Duodenal mucosa (tissue), 2 donors: Measurements from ENCODE around the gene SRSF9.

Experiments
- H3K27ac ChIP-seq: one replicate; pipeline ENCODE4 v1.7.0; 2013; ENCODE audit warnings: low read depth, low read length
- H3K27me3 ChIP-seq, 2 donors: one replicate each; pipeline ENCODE4 v1.7.0; 2013; ENCODE audit warnings: low read length in 2 of 2, control low read depth in 1 of 2; ENCODE audit not compliant: insufficient read depth in 2 of 2, control insufficient read depth in 1 of 2
- H3K36me3 ChIP-seq, 2 donors: one replicate each; pipeline ENCODE4 v1.7.0; 2013; ENCODE audit warnings: low read length in 2 of 2, control low read depth in 1 of 2; ENCODE audit not compliant: insufficient read depth in 2 of 2, control insufficient read depth in 1 of 2
- H3K4me1 ChIP-seq, 2 donors: one replicate each; pipeline ENCODE4 v1.7.0; 2013; ENCODE audit warnings: low read length in 2 of 2, control low read depth in 1 of 2; ENCODE audit not compliant: insufficient read depth in 2 of 2, control insufficient read depth in 1 of 2
- H3K4me3 ChIP-seq, 2 donors: one replicate each; pipeline ENCODE4 v1.7.0; 2013; ENCODE audit warnings: low read length in 2 of 2, low read depth in 1 of 2
- H3K9ac ChIP-seq, 2 donors: one replicate each; pipeline ENCODE4 v1.7.0; 2013; ENCODE audit warnings: low read length in 2 of 2, low read depth in 1 of 2
- H3K9me3 ChIP-seq, 2 donors: one replicate each; pipeline ENCODE4 v1.7.0; 2013; ENCODE audit warnings: low read length in 2 of 2, control low read depth in 1 of 2; ENCODE audit not compliant: control insufficient read depth in 1 of 2

Gene SRSF9

GRCh38 chr12:120483621-120484020 lies 14.1 kb upstream of the SRSF9 start:
- Histone ChIP-seq H3K4me1 (no peaks in the 10 kb centered on the region), H3K9me3 (no peaks in the 10 kb centered on the region), H3K27me3 (no peaks in the 10 kb centered on the region), H3K4me3 (no peak overlapping the region), H3K36me3 (no peaks in the 10 kb centered on the region), H3K27ac (no peak overlapping the region), H3K9ac (no peak overlapping the region)

GRCh38 chr12:120481022-120481767 lies 11.6 kb upstream of the SRSF9 start:
- Histone ChIP-seq H3K4me3 (no peak overlapping the region), H3K9ac (no peak overlapping the region), H3K4me1 (no peaks in the 10 kb centered on the region), H3K27ac (no peak overlapping the region), H3K27me3 (no peaks in the 10 kb centered on the region), H3K36me3 (no peaks in the 10 kb centered on the region), H3K9me3 (no peaks in the 10 kb centered on the region)

- H3K27ac ChIP-seq = no peak overlapping the region
- H3K27me3 ChIP-seq = no peaks in the 10 kb centered on the region
Observed at GRCh38 chr12:120480211-120480610, 10.7 kb upstream of the SRSF9 start.

GRCh38 chr12:120479458-120479857 lies 9.9 kb upstream of the SRSF9 start:
- Histone ChIP-seq H3K27ac (no peak overlapping the region), H3K36me3 (no peaks in the 10 kb centered on the region), H3K9ac (no peak overlapping the region), H3K27me3 (no peaks in the 10 kb centered on the region), H3K4me3 (no peak overlapping the region), H3K9me3 (no peaks in the 10 kb centered on the region), H3K4me1 (no peaks in the 10 kb centered on the region)

More at GRCh38 chr12:120480211-120480610, 10.7 kb upstream of the SRSF9 start:
- Histone ChIP-seq H3K4me3 (no peak overlapping the region), H3K9me3 (no peaks in the 10 kb centered on the region), H3K9ac (no peak overlapping the region), H3K36me3 (no peaks in the 10 kb centered on the region), H3K4me1 (no peaks in the 10 kb centered on the region)

DNA sequence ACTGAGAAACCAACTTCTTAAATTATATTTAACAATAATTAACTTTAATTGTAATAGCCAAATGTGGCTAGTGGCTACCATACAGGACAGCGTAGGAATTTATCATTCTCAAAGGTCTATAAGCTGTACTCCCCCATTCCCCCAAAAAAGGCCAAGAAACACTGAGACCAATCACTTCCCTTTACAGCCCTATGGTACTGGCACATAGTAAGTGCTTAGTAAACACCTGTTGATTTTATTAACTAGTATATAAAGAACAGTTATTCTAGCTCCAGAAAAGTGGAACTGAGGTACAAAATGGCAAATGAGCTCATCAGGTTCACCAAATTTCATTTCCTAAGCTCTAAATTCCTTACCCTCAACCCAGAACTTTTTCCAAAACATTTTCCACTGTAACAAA lies 6.1 kb upstream of the SRSF9 start:
- no peak overlapping the region for H3K4me3 ChIP-seq
- H3K4me1 ChIP-seq = no peaks in the 10 kb centered on the region
- H3K27me3 ChIP-seq = no peaks in the 10 kb centered on the region
- no peaks in the 10 kb centered on the region for H3K36me3 ChIP-seq
- H3K27ac ChIP-seq = no peak overlapping the region
- H3K9me3 ChIP-seq = no peaks in the 10 kb centered on the region
- no peak overlapping the region for H3K9ac ChIP-seq

GRCh38 chr12:120474616-120474960 lies 5.0 kb upstream of the SRSF9 start:
- Histone ChIP-seq H3K9me3 (no peaks in the 10 kb centered on the region), H3K4me3 (no peak overlapping the region), H3K27ac (no peak overlapping the region), H3K4me1 (peaks cover 4 to 6% of the 10 kb centered on the region in 2 donors), H3K36me3 (no peaks in the 10 kb centered on the region), H3K27me3 (no peaks in the 10 kb centered on the region), H3K9ac (no peak overlapping the region)

GRCh38 chr12:120473807-120474615 lies 4.5 kb upstream of the SRSF9 start:
- Histone ChIP-seq H3K4me3 (no peak overlapping the region), H3K27ac (no peak overlapping the region), H3K36me3 (no peaks in the 10 kb centered on the region), H3K9ac (no peak overlapping the region), H3K9me3 (no peaks in the 10 kb centered on the region), H3K4me1 (peaks cover 4 to 6% of the 10 kb centered on the region in 2 donors), H3K27me3 (no peaks in the 10 kb centered on the region)

DNA sequence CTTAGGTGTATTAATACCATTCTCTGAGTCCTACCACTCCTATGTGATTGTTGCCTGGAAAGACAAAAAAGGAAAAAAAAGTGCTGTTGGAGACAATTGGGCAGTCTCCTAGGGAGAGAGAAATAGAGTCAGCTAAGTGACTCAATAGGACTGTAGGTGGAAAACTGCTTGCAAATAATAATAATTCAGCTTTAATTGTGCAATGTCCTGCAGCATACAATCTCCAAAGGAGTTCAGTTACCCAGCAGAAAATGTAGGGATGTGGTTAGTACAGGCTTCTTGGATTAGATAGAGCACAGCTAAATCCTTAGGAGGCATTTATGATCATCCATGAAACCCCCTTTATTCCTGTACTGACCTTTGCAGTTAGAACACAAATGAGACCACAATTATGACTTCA lies 3.0 kb upstream of the SRSF9 start:
- Histone ChIP-seq H3K4me1 (peaks cover 6 to 14% of the 10 kb centered on the region in 2 donors), H3K9ac (no peak overlapping the region), H3K9me3 (no peaks in the 10 kb centered on the region), H3K36me3 (no peaks in the 10 kb centered on the region), H3K27ac (no peak overlapping the region), H3K27me3 (no peaks in the 10 kb centered on the region), H3K4me3 (no peak overlapping the region)

DNA sequence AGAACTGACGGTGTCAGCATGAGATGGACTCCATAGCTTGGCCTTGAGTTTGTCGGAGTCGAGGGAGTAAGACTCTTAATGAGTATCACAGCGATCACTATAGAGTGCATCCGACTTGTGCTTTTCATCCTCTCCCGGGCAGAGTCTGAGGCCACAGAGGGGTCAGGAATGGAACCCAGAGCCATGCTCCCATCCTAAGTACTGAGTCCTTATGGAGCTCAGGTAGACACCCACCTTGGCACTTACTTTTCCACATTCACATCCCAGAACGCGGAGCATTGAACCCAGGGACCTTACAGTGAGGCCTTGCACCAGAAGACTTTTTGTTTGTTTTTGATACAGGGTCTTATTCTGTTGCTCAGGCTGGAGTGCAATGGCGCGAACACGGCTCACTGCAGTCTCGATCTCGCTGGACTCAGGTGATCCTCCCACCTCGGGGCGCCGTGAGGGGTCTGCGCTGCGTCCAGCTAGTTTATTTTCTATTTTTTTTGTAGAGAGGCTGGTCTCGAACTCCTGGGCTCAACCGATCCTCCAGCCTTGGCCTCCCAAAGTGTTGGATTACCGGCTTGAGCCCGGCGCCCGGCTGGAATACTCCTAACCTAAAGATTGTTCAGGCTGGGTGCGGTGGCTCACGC lies 719 bp upstream of the SRSF9 start:
- peak overlapping the region; percentile 73 to 87 for H3K4me3 ChIP-seq
- peaks cover 1 to 16% of the 10 kb centered on the region in 2 donors for H3K36me3 ChIP-seq
- peak overlapping the region; percentile 49 to 68 for H3K9ac ChIP-seq
- H3K27ac ChIP-seq = peak overlapping the region; percentile 35
- H3K27me3 ChIP-seq = no peaks in the 10 kb centered on the region
- no peaks in the 10 kb centered on the region for H3K9me3 ChIP-seq
- peaks cover 10 to 27% of the 10 kb centered on the region in 2 donors for H3K4me1 ChIP-seq

- Histone ChIP-seq H3K4me1 (peaks cover 10 to 27% of the 10 kb centered on the region in 2 donors), H3K27ac (peak overlapping the region; percentile 91), H3K9me3 (no peaks in the 10 kb centered on the region)
Observed at GRCh38 chr12:120468821-120469449, 613 bp downstream of the SRSF9 start.

More at GRCh38 chr12:120468821-120469449, 613 bp downstream of the SRSF9 start:
- peak overlapping the region; percentile 69 to 79 for H3K9ac ChIP-seq
- H3K4me3 ChIP-seq = peak overlapping the region; percentile 73 to 87
- no peaks in the 10 kb centered on the region for H3K27me3 ChIP-seq
- peaks cover 15 to 30% of the 10 kb centered on the region in 2 donors for H3K36me3 ChIP-seq
